HCT116 (cell line): ENCODE results near the gene HOXB3.

Experiments
- CEBPB ChIP-seq: IDR thresholded peaks from 2 replicates; pipeline ENCODE4 v1.6.1; 2012; ENCODE audit warnings: low read depth
- EZH2phosphoT487 ChIP-seq: fragments of 200-600 bp; IDR thresholded peaks from 2 replicates; pipeline ENCODE4 v1.6.1; 2018; ENCODE audit warnings: antibody characterized with exemption, borderline replicate concordance
- POLR2A ChIP-seq: IDR thresholded peaks from 2 replicates; pipeline ENCODE4 v1.7.0; 2011; ENCODE audit warnings: borderline replicate concordance; ENCODE audit not compliant: insufficient read depth, insufficient read length; ENCODE audit errors: extremely low read depth
- REST ChIP-seq: IDR thresholded peaks from 2 replicates; pipeline ENCODE4 v1.6.1; 2012; ENCODE audit warnings: low read depth
- SRF ChIP-seq: IDR thresholded peaks from 2 replicates; pipeline ENCODE4 v1.6.1; 2012; ENCODE audit warnings: low read depth
- YY1 ChIP-seq: IDR thresholded peaks from 2 replicates; pipeline ENCODE4 v1.6.1; 2011; ENCODE audit warnings: low read length, low read depth, moderate library complexity, mild to moderate bottlenecking; ENCODE audit not compliant: insufficient replicate concordance; ENCODE audit errors: extremely low read depth
- ZFX ChIP-seq: fragments of 450-650 bp; IDR thresholded peaks from 2 replicates; pipeline ENCODE4 v1.6.1; 2017
- TF ChIP-seq, protein P1 (sequence below), 3 experiments: fragments of 200-600 bp in 1 of 3; sonication (generic) in 1 of 3; IDR thresholded peaks in 2 of 3; conservative IDR thresholded peaks in 1 of 3; 2 replicates each; pipeline ENCODE4 v1.5.1; 2012 to 2017; ENCODE audit warnings: low read depth in 2 of 3, low read length in 2 of 3, antibody characterized with exemption in 1 of 3, borderline replicate concordance in 1 of 3, control low read depth in 1 of 3, mild to moderate bottlenecking in 1 of 3, mixed read lengths in 1 of 3, mixed run types in 1 of 3, moderate library complexity in 1 of 3; ENCODE audit not compliant: insufficient read depth in 1 of 3
- TF ChIP-seq, protein P2 (sequence below): IDR thresholded peaks from 2 replicates; pipeline ENCODE4 v1.6.1; 2012

DNA sequence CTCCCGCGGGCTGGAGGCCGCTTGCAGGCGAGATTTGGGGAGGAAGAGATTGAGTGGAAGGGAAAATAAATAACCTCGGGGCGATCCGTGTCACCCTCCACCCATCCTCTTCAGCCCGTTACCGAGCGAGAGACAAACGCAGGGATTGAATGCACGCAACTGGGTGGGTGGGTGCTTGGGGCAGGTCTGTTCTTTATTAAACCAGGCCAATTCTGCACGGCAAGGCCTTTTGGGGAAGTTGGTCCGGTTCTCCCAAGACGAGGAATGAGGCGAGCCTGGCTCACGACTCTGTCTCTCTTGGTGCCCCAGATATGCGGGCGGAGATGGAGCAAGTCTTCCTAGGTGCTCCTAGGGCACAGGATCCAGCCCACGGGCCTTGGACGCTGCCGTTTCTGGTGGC, 21.2 kb upstream of the HOXB3 start:
- TF ChIP-seq, protein P1, sequence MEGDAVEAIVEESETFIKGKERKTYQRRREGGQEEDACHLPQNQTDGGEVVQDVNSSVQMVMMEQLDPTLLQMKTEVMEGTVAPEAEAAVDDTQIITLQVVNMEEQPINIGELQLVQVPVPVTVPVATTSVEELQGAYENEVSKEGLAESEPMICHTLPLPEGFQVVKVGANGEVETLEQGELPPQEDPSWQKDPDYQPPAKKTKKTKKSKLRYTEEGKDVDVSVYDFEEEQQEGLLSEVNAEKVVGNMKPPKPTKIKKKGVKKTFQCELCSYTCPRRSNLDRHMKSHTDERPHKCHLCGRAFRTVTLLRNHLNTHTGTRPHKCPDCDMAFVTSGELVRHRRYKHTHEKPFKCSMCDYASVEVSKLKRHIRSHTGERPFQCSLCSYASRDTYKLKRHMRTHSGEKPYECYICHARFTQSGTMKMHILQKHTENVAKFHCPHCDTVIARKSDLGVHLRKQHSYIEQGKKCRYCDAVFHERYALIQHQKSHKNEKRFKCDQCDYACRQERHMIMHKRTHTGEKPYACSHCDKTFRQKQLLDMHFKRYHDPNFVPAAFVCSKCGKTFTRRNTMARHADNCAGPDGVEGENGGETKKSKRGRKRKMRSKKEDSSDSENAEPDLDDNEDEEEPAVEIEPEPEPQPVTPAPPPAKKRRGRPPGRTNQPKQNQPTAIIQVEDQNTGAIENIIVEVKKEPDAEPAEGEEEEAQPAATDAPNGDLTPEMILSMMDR (IDR thresholded peaks at IDR 0.05 in 2 of 3, conservative IDR thresholded peaks at IDR 0.05 in 1 of 3; ENCODE audit: borderline replicate concordance in 1 of 3, insufficient read depth in 1 of 3, low read depth in 2 of 3, low read length in 2 of 3) = no peak
- TF ChIP-seq CEBPB (no peak), SRF (no peak), YY1 (no peak), EZH2phosphoT487 (no peak), POLR2A (no peak), ZFX (no peak), REST (no peak)
- TF ChIP-seq, protein P2, sequence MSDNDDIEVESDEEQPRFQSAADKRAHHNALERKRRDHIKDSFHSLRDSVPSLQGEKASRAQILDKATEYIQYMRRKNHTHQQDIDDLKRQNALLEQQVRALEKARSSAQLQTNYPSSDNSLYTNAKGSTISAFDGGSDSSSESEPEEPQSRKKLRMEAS = no peak
